K562 (cell line): ENCODE results near the gene SLC10A3. TPM values are rescaled to one million over a fixed set of nuclear protein-coding genes. Genes with fewer than 3 reads are reported as not detected.

Experiments
- ATAC-seq: fragments of 200-7000 bp; cut with Tn5 transposase; 3 replicates; pipeline ENCODE4 v1.9.1; 2020; ENCODE audit warnings: moderate library complexity
- BruUV-seq: library from RNA; stranded (reverse); fragments of 400-500 nt; replicated peaks from 2 replicates; lab custom pipeline; 2021; lab: Mats Ljungman, UMichigan
- CTCF ChIA-PET: fragments of 300-600 bp; formaldehyde crosslinking; extraction: SDS; loops from one replicate; lab custom pipeline; 2021; ENCODE audit warnings: low intra/inter-chr PET ratio; lab: Yijun Ruan, JAX
- POLR2A ChIA-PET: fragments of 300-600, 350-650 bp; sonication (Branson Sonifier 250); formaldehyde crosslinking; extraction: SDS; loops from one replicate; lab custom pipeline; 2021; ENCODE audit warnings: antibody characterized with exemption, inconsistent platforms; lab: Yijun Ruan, JAX
- DNase-seq, 4 experiments: peaks; one replicate each; pipeline versions ENCODE4 v3.0.0 to v3.0.0-alpha.2; 2011 to 2018; ENCODE audit warnings: low spot score in 3 of 4, mixed read lengths in 3 of 4; ENCODE audit errors: extremely low read depth in 1 of 4
- FAIRE-seq: peaks from 2 replicates; lab custom pipeline; 2011; peaks lifted over from hg19 to GRCh38; lab: Jason Lieb, UNC
- H2AFZ ChIP-seq: 2 replicates; pipeline ENCODE4 v1.6.0; 2011; ENCODE audit warnings: low read depth, low read length, control low read depth, inconsistent platforms
- H3K27ac ChIP-seq: fragments of 200-600 bp; 3 replicates; pipeline ENCODE4 v1.8.0; 2011; ENCODE audit warnings: low read depth, mild to moderate bottlenecking, control low read depth, inconsistent platforms, low read length, moderate library complexity, mixed read lengths; ENCODE audit errors: extremely low read depth
- H3K27me3 ChIP-seq, 2 experiments: fragments of 300-600 bp in 1 of 2; 2 replicates in 1 of 2; 3 replicates in 1 of 2; pipeline versions ENCODE4 v1.6.0 to v1.8.0; 2011; ENCODE audit warnings: inconsistent platforms in 2 of 2, low read length in 2 of 2, mild to moderate bottlenecking in 1 of 2, mixed read lengths in 1 of 2, moderate library complexity in 1 of 2; ENCODE audit not compliant: control insufficient read depth in 2 of 2, insufficient read depth in 2 of 2
- H3K36me3 ChIP-seq: fragments of 300-600 bp; 3 replicates; pipeline ENCODE4 v1.8.0; 2011; ENCODE audit warnings: mild to moderate bottlenecking, low read length, inconsistent platforms; ENCODE audit not compliant: control insufficient read depth, insufficient read depth
- H3K4me1 ChIP-seq, 2 experiments: fragments of 200-600 bp in 1 of 2; replicated peaks in 1 of 2; 2 replicates in 1 of 2; 3 replicates in 1 of 2; pipeline versions ENCODE4 v1.5.1 to v1.8.0; 2011; ENCODE audit warnings: inconsistent platforms in 2 of 2, low read length in 2 of 2, mild to moderate bottlenecking in 1 of 2, mixed read lengths in 1 of 2, moderate library complexity in 1 of 2; ENCODE audit not compliant: control insufficient read depth in 2 of 2, insufficient read depth in 2 of 2
- H3K4me2 ChIP-seq: 2 replicates; pipeline ENCODE4 v1.6.1; 2011; ENCODE audit warnings: low read length, control low read depth, inconsistent platforms, mixed read lengths; ENCODE audit not compliant: insufficient read depth
- H3K4me3 ChIP-seq: fragments of 200-600 bp; sonication (generic), shearing (Covaris generic); 2 replicates; pipeline ENCODE4 v1.5.1; 2016; ENCODE audit warnings: control low read depth, inconsistent platforms
- H3K79me2 ChIP-seq: fragments of 200-600 bp; 3 replicates; pipeline ENCODE4 v1.8.0; 2011; ENCODE audit warnings: low read length, inconsistent platforms; ENCODE audit not compliant: control insufficient read depth, insufficient read depth
- H3K9ac ChIP-seq, 2 experiments: 2 replicates each; pipeline versions ENCODE4 v1.6.0 to v1.6.1; 2011; ENCODE audit warnings: low read depth in 2 of 2, low read length in 2 of 2, control low read depth in 1 of 2, inconsistent platforms in 1 of 2, mild to moderate bottlenecking in 1 of 2, mixed read lengths in 1 of 2; ENCODE audit not compliant: insufficient read depth in 1 of 2
- H3K9me1 ChIP-seq: one replicate; pipeline ENCODE4 v1.6.0; 2011; ENCODE audit warnings: inconsistent platforms, mild to moderate bottlenecking, low read length, moderate library complexity; ENCODE audit not compliant: control insufficient read depth, insufficient read depth
- H3K9me3 ChIP-seq: replicated peaks from 2 replicates; pipeline ENCODE4 v1.5.1; 2011; ENCODE audit warnings: low read depth, low read length, inconsistent platforms; ENCODE audit not compliant: control insufficient read depth, insufficient read depth
- H4K20me1 ChIP-seq: replicated peaks from 2 replicates; pipeline ENCODE4 v1.6.1; 2011; ENCODE audit warnings: low read length, inconsistent platforms, mixed read lengths; ENCODE audit not compliant: control insufficient read depth, insufficient read depth
- ATF1 ChIP-seq, 2 experiments: fragments of 450-650 bp in 1 of 2; IDR thresholded peaks; 2 replicates each; pipeline ENCODE4 v1.6.1; 2016; ENCODE audit warnings: missing compliant biosample characterization in 1 of 2, missing genetic modification characterization in 1 of 2
- DDX20 ChIP-seq: fragments of 450-650 bp; IDR thresholded peaks from 2 replicates; pipeline ENCODE4 v1.6.1; 2016; ENCODE audit warnings: missing genetic modification characterization, low read depth, mild to moderate bottlenecking, missing compliant biosample characterization, moderate library complexity
- DEAF1 ChIP-seq: fragments of 450-650 bp; formaldehyde crosslinking; IDR thresholded peaks from 2 replicates; pipeline ENCODE4 v1.4.0; 2020; ENCODE audit warnings: mild to moderate bottlenecking, moderate library complexity
- KAT2B ChIP-seq: IDR thresholded peaks from one replicate; pipeline ENCODE4 v1.6.1; 2012; ENCODE audit warnings: low read depth, mild to moderate bottlenecking, control low read depth, inconsistent platforms, low read length, moderate library complexity
- MYNN ChIP-seq, 2 experiments: sonication (generic); formaldehyde crosslinking in 1 of 2; IDR thresholded peaks; 2 replicates each; pipeline versions ENCODE4 v1.5.0 to v1.6.1; 2016 to 2020; ENCODE audit warnings: antibody characterized with exemption in 1 of 2, missing genetic modification reagents in 1 of 2
- NCOA4 ChIP-seq: fragments of 450-650 bp; IDR thresholded peaks from 2 replicates; pipeline ENCODE4 v1.6.1; 2018; ENCODE audit warnings: mild to moderate bottlenecking; ENCODE audit not compliant: partially characterized antibody
- NEUROD1 ChIP-seq: fragments of 150-350 bp; IDR thresholded peaks from 2 replicates; pipeline ENCODE4 v1.6.1; 2014; ENCODE audit warnings: borderline replicate concordance, low read length, low read depth; ENCODE audit not compliant: partially characterized antibody
- PTBP1 ChIP-seq: fragments of 200-400 bp; formaldehyde crosslinking; IDR thresholded peaks from 2 replicates; pipeline ENCODE4 v1.6.1; 2017; ENCODE audit warnings: low read depth, low read length
- RAD21 ChIP-seq, 2 experiments: fragments of 250-450 bp in 1 of 2; fragments of 450-650 bp in 1 of 2; sonication (Bioruptor Pico) in 1 of 2; formaldehyde crosslinking in 1 of 2; IDR thresholded peaks in 1 of 2; conservative IDR thresholded peaks in 1 of 2; 2 replicates each; pipeline versions ENCODE4 v1.4.0 to v1.8.0; 2020 to 2022; ENCODE audit warnings: mild to moderate bottlenecking in 2 of 2, moderate library complexity in 1 of 2
- WGBS: fragments of 100-300 bp; shearing (Covaris generic); methylation state at CpG from one replicate; pipeline ENCODE4 v1.1.6; 2016; ENCODE audit warnings: low coverage, mixed read lengths; ENCODE audit not compliant: insufficient coverage; ENCODE audit errors: missing lambda C conversion rate; 5-methylcytosine and 5-hydroxymethylcytosine counted together
- in situ Hi-C: fragments of 300-500 bp; cut with MboI; formaldehyde crosslinking; loops from 4 replicates; pipeline ENCODE4 v1.15.0; 2018; ENCODE audit warnings: inconsistent platforms, mixed read lengths
- intact Hi-C: fragments of 100-400 bp; cut with micrococcal nuclease; formaldehyde crosslinking; loops from 2 replicates; pipeline ENCODE4 v1.14.2; 2022
- polyA plus RNA-seq, 8 experiments: library from polyadenylated mRNA; depleted of rRNA in 4 of 8; stranded (reverse) in 5 of 8; unstranded in 3 of 8; fragments of >200 nt; fragmentation: Nextera tagmentation in 2 of 8; fragmentation: Illumina TruSeq in 1 of 8; extraction: Ambion mirVana in 2 of 8; extraction: Trizol in 1 of 8; gene quantifications; 2 replicates each; pipeline versions ENCODE4 v1.2.1 to v1.2.3, GENCODE V29; 2011 to 2014; ENCODE audit warnings: inconsistent platforms in 1 of 8, missing spikeins in 1 of 8
- total RNA-seq, 7 experiments: library from RNA; depleted of rRNA in 6 of 7; stranded (reverse); fragments of >200 nt in 6 of 7; fragmentation: Illumina TruSeq in 2 of 7; extraction: Trizol in 2 of 7; gene quantifications; 2 replicates each; pipeline versions ENCODE4 v1.2.1 to v1.2.3, GENCODE V29; 2011 to 2021; ENCODE audit warnings: low replicate concordance in 1 of 7
- TF ChIP-seq, protein P1 (sequence below): fragments of 450-650 bp; formaldehyde crosslinking; IDR thresholded peaks from 2 replicates; pipeline ENCODE4 v1.4.0; 2022; ENCODE audit warnings: missing genetic modification characterization
- TF ChIP-seq, protein P2 (sequence below): fragments of 200-800 bp; sonication (Bioruptor generic); IDR thresholded peaks from 2 replicates; pipeline ENCODE4 v1.6.1; 2017; ENCODE audit warnings: missing genetic modification characterization, missing compliant biosample characterization

Gene SLC10A3
- total and polyA plus RNA-seq, 9 of the 15 experiments (the other 6 are each of a cell fraction or from before 2014, with no cell fraction given): 5.2 to 30.6 (median 16.7) TPM

DNA sequence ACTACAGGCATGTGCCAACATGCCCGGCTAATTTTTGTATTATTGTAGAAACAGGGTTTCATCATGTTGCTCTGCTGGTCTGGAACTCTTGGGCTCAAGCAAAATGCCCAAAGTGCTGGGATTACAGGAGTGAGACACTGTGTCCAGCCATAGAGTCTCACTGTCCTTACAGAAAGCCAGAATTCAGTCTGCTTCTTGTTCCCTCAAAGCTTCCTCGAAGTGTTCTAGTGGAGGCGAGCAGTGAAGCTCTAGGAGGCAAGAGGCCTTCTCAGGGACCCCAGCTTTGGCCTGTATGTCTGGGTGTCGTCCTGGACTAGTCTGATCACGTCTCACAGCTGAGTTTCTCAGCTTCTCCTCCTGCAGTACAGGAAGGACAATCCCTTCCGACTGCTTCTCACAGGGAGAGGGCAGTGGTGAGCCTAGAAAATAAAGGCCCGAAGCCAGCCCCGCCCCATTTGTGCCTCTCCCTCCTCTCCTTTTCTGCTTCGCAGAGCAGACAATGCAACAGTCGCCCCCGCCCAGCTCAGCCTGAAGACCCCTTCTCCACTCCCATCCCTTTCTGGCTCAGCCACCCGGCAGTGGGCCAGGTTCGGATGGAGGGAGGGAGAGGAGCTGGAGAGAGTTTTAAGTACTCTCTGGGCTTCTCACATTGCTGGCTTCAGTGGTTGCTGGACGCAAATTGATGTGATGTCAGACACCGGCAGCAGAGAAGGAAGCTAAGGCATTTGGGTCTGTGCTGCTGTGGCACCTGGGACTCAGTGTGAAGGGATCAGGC is 36.7 kb upstream of the SLC10A3 start:
- no peaks in the 10 kb centered on the region for H3K9me1 ChIP-seq
- H3K4me1 ChIP-seq: peaks cover 8 to 17% of the 10 kb centered on the region in 2 experiments; a peak in 4 of 5 replicates
- peak overlapping the region; percentile 85 for H2AFZ ChIP-seq
- H3K79me2 ChIP-seq: no peaks in the 10 kb centered on the region
- H3K36me3 ChIP-seq: peaks cover 15% of the 10 kb centered on the region; the same call in 2 of the 3 replicates
- DNase-seq (peak; percentile 67 to 86 (median 70)), ATAC-seq (peak; percentile 95), FAIRE-seq (peak; percentile 95)
- ChIA-PET POLR2A (interaction anchor here (0.5 to 1.8 kb wide), 18 partner anchors 10 to 1075 kb away, joined by 3 to 9 read pairs (median 4); partner anchors contain the start of genes DNASE1L1, FAM50A, PLXNA3 and SLC10A3), CTCF (no interaction called here)
- H3K9me3 ChIP-seq: no peaks in the 10 kb centered on the region
- H3K4me2 ChIP-seq: peak overlapping the region; percentile 68
- 15% methylated on average over 9 of the region's 15 CpGs for WGBS
- BruUV-seq: no TSS peak
- in situ Hi-C loops (loop anchor here (25.0 kb wide), 1 partner anchor 365 kb away; no protein-coding TSS in a partner anchor), intact Hi-C loops (loop anchor here (5.0 kb wide), 2 partner anchors 35 to 100 kb away; partner anchors contain the start of genes ATP6AP1 and SLC10A3)
- H3K4me3 ChIP-seq: no peak overlapping the region
- no peaks in the 10 kb centered on the region for H3K27me3 ChIP-seq
- peak overlapping the region; percentile 49 to 86 for H3K9ac ChIP-seq
- no peaks in the 10 kb centered on the region for H4K20me1 ChIP-seq
- peak overlapping the region; percentile 68 for H3K27ac ChIP-seq
- TF ChIP-seq NEUROD1: no peak
- TF ChIP-seq, protein P1, sequence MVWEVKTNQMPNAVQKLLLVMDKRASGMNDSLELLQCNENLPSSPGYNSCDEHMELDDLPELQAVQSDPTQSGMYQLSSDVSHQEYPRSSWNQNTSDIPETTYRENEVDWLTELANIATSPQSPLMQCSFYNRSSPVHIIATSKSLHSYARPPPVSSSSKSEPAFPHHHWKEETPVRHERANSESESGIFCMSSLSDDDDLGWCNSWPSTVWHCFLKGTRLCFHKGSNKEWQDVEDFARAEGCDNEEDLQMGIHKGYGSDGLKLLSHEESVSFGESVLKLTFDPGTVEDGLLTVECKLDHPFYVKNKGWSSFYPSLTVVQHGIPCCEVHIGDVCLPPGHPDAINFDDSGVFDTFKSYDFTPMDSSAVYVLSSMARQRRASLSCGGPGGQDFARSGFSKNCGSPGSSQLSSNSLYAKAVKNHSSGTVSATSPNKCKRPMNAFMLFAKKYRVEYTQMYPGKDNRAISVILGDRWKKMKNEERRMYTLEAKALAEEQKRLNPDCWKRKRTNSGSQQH (CRISPR knock-in tag): no peak
- peak; percentile 24 to 60; a peak in 3 of 4 replicates for TF ChIP-seq RAD21 (CRISPR knock-in tag; conservative IDR thresholded peaks at IDR 0.05 in 1 of 2, IDR thresholded peaks at IDR 0.05 in 1 of 2)
- no peak for TF ChIP-seq ATF1 (CRISPR knock-in tag; IDR thresholded peaks at IDR 0.05)
- TF ChIP-seq ATF1 (tag; IDR thresholded peaks at IDR 0.05): peak; percentile 44
- no peak for TF ChIP-seq NCOA4
- peak; percentile 32; the same call in 1 of the 2 replicates for TF ChIP-seq DEAF1
- no peak for TF ChIP-seq KAT2B
- no peak for TF ChIP-seq MYNN (IDR thresholded peaks at IDR 0.05)
- no peak for TF ChIP-seq MYNN (CRISPR knock-in tag; IDR thresholded peaks at IDR 0.05)
- TF ChIP-seq PTBP1: no peak
- TF ChIP-seq DDX20: no peak
- TF ChIP-seq, protein P2, sequence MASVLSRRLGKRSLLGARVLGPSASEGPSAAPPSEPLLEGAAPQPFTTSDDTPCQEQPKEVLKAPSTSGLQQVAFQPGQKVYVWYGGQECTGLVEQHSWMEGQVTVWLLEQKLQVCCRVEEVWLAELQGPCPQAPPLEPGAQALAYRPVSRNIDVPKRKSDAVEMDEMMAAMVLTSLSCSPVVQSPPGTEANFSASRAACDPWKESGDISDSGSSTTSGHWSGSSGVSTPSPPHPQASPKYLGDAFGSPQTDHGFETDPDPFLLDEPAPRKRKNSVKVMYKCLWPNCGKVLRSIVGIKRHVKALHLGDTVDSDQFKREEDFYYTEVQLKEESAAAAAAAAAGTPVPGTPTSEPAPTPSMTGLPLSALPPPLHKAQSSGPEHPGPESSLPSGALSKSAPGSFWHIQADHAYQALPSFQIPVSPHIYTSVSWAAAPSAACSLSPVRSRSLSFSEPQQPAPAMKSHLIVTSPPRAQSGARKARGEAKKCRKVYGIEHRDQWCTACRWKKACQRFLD (CRISPR knock-in tag): no peak
